Ishikawa (cell line): Measurements from ENCODE around the gene JOSD1.
A peak's percentile ranks its signal among the peaks of the same experiment; 100 is the strongest.

Source experiments
- CEBPB ChIP-seq: IDR thresholded peaks from 2 replicates; pipeline ENCODE4 v1.6.1; 2012
- CREB1 ChIP-seq: IDR thresholded peaks from 2 replicates; pipeline ENCODE4 v1.6.1; 2012; ENCODE audit warnings: low read depth
- EGR1 ChIP-seq: IDR thresholded peaks from 2 replicates; pipeline ENCODE4 v1.6.1; 2012
- EP300 ChIP-seq: IDR thresholded peaks from 2 replicates; pipeline ENCODE4 v1.6.1; 2012; ENCODE audit warnings: borderline replicate concordance
- FOXM1 ChIP-seq: IDR thresholded peaks from 2 replicates; pipeline ENCODE4 v1.6.1; 2012; ENCODE audit warnings: low read depth, borderline replicate concordance
- NFIC ChIP-seq: IDR thresholded peaks from 2 replicates; pipeline ENCODE4 v1.6.1; 2012
- RAD21 ChIP-seq: IDR thresholded peaks from 2 replicates; pipeline ENCODE4 v1.6.1; 2012; ENCODE audit warnings: low read depth
- TAF1 ChIP-seq: IDR thresholded peaks from 2 replicates; pipeline ENCODE4 v1.6.1; 2012; ENCODE audit warnings: low read depth, mild to moderate bottlenecking
- TEAD4 ChIP-seq: IDR thresholded peaks from 2 replicates; pipeline ENCODE4 v1.6.1; 2012
- YY1 ChIP-seq: IDR thresholded peaks from 2 replicates; pipeline ENCODE4 v1.6.1; 2012; ENCODE audit warnings: low read depth
- ZBTB7A ChIP-seq: IDR thresholded peaks from 2 replicates; pipeline ENCODE4 v1.6.1; 2012; ENCODE audit warnings: low read depth
- TF ChIP-seq, protein P1 (sequence below): IDR thresholded peaks from 2 replicates; pipeline ENCODE4 v1.6.1; 2012
- TF ChIP-seq, protein P2 (sequence below): IDR thresholded peaks from 2 replicates; pipeline ENCODE4 v1.6.1; 2012; ENCODE audit warnings: low read depth, mild to moderate bottlenecking
- TF ChIP-seq, protein P3 (sequence below): IDR thresholded peaks from 2 replicates; pipeline ENCODE4 v1.6.1; 2012

DNA sequence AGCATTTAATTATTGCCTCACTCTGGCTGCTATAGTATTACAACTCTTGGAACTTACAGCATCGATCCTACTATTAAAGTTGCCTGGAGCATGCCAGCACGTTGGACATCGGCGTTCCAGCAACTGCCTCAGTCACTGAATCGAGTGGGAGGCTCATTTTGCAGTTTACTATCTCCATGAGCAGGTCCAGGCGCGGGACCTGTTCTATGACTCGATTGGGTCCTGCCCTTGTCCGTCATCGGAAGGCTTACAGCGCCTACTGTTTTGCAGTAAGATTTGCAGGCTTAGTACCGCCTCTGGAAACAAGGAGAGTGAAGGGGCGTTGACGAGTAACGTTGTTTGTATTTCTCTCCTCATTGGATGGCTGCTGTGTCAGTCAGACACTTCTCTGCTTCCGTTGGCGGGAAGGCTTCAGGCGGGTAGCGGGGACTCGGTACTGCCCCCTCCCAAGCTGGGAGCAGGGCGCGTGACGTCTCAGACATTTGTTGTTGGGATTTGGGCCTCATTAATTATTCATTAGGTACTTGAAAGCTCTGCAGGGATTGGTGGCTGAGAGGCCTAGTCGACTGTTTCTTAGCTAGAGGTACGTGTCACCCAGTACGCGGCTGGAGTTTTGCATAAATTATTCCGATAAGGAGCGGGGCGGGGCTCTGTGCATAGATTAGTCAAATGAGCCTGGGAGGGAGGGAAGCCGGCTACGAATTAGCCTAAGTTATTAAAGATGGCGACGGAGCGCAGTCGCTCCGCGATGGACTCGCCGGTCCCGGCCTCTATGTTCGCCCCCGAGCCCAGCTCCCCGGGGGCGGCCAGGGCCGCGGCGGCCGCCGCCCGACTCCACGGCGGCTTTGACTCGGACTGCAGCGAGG, 4.7 kb upstream of the JOSD1 start, which contains the start of gene GTPBP1:
- peak; percentile 90 for TF ChIP-seq TAF1
- TF ChIP-seq FOXM1: no peak
- TF ChIP-seq, protein P1, sequence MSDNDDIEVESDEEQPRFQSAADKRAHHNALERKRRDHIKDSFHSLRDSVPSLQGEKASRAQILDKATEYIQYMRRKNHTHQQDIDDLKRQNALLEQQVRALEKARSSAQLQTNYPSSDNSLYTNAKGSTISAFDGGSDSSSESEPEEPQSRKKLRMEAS: peak; percentile 60
- TF ChIP-seq NFIC: no peak
- TF ChIP-seq EGR1: no peak
- TF ChIP-seq, protein P2, sequence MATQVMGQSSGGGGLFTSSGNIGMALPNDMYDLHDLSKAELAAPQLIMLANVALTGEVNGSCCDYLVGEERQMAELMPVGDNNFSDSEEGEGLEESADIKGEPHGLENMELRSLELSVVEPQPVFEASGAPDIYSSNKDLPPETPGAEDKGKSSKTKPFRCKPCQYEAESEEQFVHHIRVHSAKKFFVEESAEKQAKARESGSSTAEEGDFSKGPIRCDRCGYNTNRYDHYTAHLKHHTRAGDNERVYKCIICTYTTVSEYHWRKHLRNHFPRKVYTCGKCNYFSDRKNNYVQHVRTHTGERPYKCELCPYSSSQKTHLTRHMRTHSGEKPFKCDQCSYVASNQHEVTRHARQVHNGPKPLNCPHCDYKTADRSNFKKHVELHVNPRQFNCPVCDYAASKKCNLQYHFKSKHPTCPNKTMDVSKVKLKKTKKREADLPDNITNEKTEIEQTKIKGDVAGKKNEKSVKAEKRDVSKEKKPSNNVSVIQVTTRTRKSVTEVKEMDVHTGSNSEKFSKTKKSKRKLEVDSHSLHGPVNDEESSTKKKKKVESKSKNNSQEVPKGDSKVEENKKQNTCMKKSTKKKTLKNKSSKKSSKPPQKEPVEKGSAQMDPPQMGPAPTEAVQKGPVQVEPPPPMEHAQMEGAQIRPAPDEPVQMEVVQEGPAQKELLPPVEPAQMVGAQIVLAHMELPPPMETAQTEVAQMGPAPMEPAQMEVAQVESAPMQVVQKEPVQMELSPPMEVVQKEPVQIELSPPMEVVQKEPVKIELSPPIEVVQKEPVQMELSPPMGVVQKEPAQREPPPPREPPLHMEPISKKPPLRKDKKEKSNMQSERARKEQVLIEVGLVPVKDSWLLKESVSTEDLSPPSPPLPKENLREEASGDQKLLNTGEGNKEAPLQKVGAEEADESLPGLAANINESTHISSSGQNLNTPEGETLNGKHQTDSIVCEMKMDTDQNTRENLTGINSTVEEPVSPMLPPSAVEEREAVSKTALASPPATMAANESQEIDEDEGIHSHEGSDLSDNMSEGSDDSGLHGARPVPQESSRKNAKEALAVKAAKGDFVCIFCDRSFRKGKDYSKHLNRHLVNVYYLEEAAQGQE: no peak
- TF ChIP-seq, protein P3, sequence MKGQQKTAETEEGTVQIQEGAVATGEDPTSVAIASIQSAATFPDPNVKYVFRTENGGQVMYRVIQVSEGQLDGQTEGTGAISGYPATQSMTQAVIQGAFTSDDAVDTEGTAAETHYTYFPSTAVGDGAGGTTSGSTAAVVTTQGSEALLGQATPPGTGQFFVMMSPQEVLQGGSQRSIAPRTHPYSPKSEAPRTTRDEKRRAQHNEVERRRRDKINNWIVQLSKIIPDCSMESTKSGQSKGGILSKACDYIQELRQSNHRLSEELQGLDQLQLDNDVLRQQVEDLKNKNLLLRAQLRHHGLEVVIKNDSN: peak; percentile 73
- peak; percentile 91 for TF ChIP-seq YY1
- no peak for TF ChIP-seq RAD21
- peak; percentile 57 for TF ChIP-seq CEBPB
- TF ChIP-seq ZBTB7A: no peak
- no peak for TF ChIP-seq EP300
- TF ChIP-seq CREB1: peak; percentile 87
- TF ChIP-seq TEAD4: no peak
